Fibroblast of skin of right biceps (primary cell): ENCODE measurements around the gene RPTOR.

ENCODE experiments used
- DNase-seq: peaks from one replicate; pipeline ENCODE4 v3.0.0-alpha.2; 2013

The RPTOR gene

GRCh38 chr17:80992948-80993624 is 448.4 kb downstream of the RPTOR start:
- no peak for DNase-seq

- DNase-seq = no peak
Observed at GRCh38 chr17:80995131-80995530, 450.5 kb downstream of the RPTOR start.

GRCh38 chr17:80996422-80997305 is 452.0 kb downstream of the RPTOR start:
- no peak for DNase-seq

GRCh38 chr17:80997424-80998117 is 452.9 kb downstream of the RPTOR start:
- peak; percentile 45 for DNase-seq

- DNase-seq = no peak
Observed at GRCh38 chr17:80998118-80998747, 453.6 kb downstream of the RPTOR start.

GRCh38 chr17:80998748-80999535 is 454.3 kb downstream of the RPTOR start:
- DNase-seq = no peak

GRCh38 chr17:80999536-81000333 is 455.1 kb downstream of the RPTOR start:
- no peak for DNase-seq

GRCh38 chr17:81000334-81000630 is 455.6 kb downstream of the RPTOR start:
- no peak for DNase-seq

GRCh38 chr17:81000631-81001357 is 456.2 kb downstream of the RPTOR start:
- no peak for DNase-seq

GRCh38 chr17:81002013-81002384 is 457.4 kb downstream of the RPTOR start:
- no peak for DNase-seq

- DNase-seq = peak; percentile 65
Observed at GRCh38 chr17:81002409-81003361, 458.0 kb downstream of the RPTOR start.

- no peak for DNase-seq
Observed at GRCh38 chr17:81003711-81004475, 459.3 kb downstream of the RPTOR start.

- DNase-seq = no peak
Observed at GRCh38 chr17:81006891-81007290, 462.3 kb downstream of the RPTOR start.

GRCh38 chr17:81008140-81008539 is 463.5 kb downstream of the RPTOR start:
- DNase-seq = no peak

GRCh38 chr17:81009136-81009535 is 464.5 kb downstream of the RPTOR start:
- DNase-seq = no peak

- no peak for DNase-seq
Observed at GRCh38 chr17:81010935-81011334, 466.3 kb downstream of the RPTOR start.

GRCh38 chr17:81011951-81012350 is 467.3 kb downstream of the RPTOR start:
- DNase-seq = no peak

GRCh38 chr17:81012574-81013447 is 468.2 kb downstream of the RPTOR start:
- no peak for DNase-seq
